ENCODE data around the gene KDELR3.

DNA sequence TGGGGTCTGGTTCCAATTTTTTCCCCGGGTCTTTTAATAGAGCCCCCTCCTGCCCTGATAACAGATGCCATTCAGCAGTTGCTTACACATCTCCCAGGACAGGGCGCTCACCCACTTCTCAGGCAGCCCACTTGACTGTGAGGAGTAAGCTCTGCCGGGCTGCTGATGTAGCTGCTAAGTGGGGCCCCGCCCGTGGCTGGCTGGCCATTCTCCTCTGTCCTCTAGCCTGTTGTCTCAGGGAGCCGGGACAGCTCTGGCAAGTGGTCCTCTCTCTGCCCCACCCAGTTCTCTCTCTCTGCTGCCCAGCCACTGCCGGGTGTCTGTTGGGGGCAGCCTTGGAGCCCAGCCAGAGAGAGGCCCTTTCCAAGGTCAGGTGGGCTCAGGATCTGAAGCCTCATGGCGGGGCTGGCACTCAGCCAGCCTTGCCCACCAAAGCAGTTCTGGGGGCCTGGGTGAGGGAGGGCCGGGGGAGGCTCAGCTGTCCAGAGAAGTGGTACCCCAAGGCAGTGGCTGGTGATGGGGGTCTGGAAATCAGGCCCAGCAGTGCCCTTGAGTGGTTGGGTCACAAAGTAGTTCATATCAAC is 21.8 kb upstream of the KDELR3 start:
- TF ChIP-seq, protein P1, sequence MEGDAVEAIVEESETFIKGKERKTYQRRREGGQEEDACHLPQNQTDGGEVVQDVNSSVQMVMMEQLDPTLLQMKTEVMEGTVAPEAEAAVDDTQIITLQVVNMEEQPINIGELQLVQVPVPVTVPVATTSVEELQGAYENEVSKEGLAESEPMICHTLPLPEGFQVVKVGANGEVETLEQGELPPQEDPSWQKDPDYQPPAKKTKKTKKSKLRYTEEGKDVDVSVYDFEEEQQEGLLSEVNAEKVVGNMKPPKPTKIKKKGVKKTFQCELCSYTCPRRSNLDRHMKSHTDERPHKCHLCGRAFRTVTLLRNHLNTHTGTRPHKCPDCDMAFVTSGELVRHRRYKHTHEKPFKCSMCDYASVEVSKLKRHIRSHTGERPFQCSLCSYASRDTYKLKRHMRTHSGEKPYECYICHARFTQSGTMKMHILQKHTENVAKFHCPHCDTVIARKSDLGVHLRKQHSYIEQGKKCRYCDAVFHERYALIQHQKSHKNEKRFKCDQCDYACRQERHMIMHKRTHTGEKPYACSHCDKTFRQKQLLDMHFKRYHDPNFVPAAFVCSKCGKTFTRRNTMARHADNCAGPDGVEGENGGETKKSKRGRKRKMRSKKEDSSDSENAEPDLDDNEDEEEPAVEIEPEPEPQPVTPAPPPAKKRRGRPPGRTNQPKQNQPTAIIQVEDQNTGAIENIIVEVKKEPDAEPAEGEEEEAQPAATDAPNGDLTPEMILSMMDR (conservative IDR thresholded peaks at IDR 0.05; ENCODE audit: low read depth in 2 of 2), result no peak
- TF ChIP-seq POLR2AphosphoS5 (IDR thresholded peaks at IDR 0.05; ENCODE audit: low read depth), result no peak
- TF ChIP-seq EZH2 (IDR thresholded peaks at IDR 0.05; ENCODE audit: low read depth, unreplicated experiment), result no peak
- no peak for TF ChIP-seq ZNF331 (CRISPR knock-in tag; IDR thresholded peaks at IDR 0.05; ENCODE audit: low read depth)
- TF ChIP-seq CREB1 (CRISPR knock-in tag; IDR thresholded peaks at IDR 0.05; ENCODE audit: low read depth), result no peak
- no peak for TF ChIP-seq EZH2phosphoT487 (IDR thresholded peaks at IDR 0.05; ENCODE audit: unreplicated experiment)
